Stimulated activated CD4-positive, alpha-beta T cell treated with anti-CD3 and anti-CD28 coated beads, TNF-alpha, amount 100 ng/mL, for 48 hours (primary cell): ENCODE results near the gene DNAJC19.

ENCODE experiments used
- DNase-seq, 3 donors: peaks; one replicate each; pipeline ENCODE4 v3.0.0-alpha.2; 2020; ENCODE audit warnings: low read depth in 3 of 3

DNAJC19 gene

DNA sequence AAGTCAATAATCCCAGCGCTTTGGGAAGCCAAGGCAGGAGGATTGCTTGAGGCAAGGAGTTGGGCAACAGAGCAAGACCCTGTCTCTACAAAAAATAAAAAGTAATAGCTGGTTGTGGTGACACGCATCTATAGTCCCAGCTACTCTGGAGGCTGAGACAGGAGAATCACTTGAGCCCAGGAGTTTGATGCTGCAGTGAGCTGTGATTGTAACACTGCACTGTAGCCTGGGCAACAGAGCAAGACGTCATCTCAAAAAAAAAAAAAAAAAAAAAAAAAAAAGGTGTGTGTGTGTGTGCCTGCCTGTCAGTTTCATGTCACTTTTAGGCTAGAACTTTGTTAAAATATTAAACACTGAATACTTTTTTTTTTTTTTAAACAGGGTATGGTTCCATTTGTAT lies 28.4 kb downstream of the DNAJC19 start:
- DNase-seq: no peak

DNA sequence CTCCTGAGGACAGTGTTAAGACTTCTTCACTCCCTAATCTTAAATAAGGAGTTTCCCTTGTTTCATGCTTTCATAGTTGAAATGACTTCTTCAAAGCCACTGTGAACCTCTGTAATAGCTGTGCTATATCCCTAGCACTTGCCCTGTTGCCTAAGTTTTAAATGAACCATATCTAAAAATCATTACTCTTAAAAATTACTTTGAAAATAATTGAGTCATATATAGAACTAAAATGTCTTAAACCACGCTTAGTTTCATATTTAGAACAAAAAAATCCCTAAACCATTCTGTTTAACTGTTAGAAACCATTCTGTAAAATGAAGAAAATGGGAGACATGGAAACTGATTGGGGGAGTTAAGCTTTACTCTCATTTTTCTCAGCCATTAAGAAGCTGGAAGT lies 29.8 kb downstream of the DNAJC19 start:
- no peak for DNase-seq

DNA sequence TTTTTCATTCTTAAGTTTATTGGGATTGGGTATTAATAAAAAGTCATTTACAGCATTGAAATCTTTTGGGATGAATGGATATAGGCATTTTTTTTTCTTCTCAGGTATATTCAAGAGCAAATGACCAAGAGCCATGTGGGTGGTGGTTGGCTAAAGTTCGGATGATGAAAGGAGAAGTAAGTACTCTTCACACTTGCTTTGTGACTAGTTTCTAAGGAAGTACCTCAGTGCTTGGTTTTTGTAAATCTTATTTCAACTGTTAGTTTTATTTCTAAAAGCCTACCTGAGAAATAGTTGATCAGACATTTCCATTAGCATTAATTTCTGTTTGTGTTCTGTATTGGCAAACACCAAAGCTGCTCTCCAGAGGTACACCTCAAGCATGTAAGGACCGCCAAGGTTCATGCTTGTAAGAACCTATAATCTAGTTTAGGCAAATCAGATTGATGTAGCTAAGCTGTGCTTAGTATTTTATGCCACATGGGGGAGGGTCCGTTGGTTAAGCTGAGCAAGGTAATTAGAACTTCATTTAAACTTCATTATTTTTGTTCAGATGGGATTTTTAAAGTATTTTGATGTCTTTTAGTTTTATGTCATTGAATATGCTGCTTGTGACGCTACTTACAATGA lies 41.7 kb downstream of the DNAJC19 start:
- no peak for DNase-seq

DNA sequence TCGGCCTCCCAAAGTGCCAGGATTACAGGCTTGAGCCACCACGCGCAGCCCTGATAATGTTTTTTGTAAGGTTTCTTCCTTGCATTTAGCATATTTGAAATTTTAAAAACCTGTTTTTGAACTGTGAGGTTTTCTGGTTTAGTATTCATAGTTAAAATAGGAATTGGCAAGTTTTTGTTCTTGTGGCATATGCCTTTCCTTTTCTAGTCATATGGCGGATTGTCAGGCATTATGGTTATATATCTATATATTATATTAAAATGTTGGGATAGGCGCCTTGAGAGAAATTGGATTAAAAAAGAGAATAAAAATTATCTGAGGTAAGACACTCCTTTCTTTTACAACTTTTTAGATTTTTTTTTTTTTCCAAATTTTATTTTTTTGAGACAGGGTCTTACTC lies 48.7 kb downstream of the DNAJC19 start:
- DNase-seq: no peak

DNA sequence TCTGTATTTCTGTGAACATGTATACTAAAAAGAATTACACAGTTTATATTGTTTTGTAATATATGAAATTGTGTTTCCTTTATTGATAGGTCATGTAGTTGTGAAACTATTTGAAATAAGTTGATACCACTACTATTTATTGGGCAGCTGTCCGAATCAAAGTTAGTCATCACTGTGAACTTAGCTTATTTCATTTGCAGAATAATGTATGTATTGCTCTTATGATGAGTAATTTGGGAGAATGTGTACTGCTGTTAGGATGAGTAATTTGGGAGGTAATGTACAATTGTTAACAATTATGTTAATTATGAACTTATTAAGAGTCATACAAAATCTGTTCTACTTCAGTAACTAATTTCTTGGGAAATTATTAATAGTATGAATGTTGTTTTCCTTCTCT lies 54.9 kb downstream of the DNAJC19 start:
- no peak for DNase-seq
